Measurements from ENCODE around the gene C2orf76.

Gene C2orf76

DNA sequence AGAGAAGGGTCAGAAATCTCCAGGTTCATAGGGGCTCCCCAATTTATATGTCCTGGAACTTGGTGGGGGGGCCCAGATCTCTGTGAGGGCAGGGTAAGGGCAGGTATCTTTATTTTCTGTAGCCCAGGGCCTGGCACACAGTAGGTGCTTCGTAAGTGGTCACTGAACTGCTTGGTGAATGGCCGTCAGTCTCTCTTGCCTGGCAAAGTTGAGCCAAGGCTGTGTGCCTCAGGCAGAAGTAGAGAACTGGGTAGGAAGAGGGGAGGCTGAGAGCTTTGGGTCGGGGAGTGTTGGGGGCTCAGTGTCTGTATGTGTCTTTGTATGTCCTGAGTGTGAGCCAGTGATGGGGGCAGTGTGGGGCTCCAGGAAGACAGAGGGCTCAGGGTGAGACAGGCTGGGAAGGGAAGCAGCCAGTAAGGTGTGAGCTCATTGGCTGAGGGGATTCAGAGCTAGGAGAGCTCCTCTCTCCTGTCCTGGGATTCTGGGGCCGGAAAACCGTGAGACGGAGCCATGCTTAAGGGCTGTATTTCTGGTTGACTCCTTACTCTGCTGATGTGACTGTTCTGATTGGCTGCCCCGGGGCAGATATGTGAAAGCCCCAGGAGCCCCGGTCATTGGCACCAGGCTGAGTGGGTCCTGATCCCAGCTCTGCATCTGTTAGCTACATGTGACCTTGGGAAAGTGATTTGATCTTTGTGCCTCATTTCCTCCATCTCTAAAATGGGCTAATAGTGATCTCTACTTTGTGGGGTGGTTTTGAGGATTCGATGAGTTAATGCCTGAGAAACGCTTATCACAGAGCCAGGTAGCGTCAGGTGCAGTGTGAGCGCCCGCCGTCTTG lies 112.7 kb downstream of the C2orf76 start:
- H3K4me1 ChIP-seq (ENCODE audit: insufficient read depth, insufficient read length): peaks cover 39% of the 10 kb centered on the region
- H3K9me3 ChIP-seq (ENCODE audit: insufficient read depth, low read length): no peaks in the 10 kb centered on the region
- TF ChIP-seq ZNF274 (IDR thresholded peaks at IDR 0.05; ENCODE audit: low read depth, low read length) (no peak), YY1 (IDR thresholded peaks at IDR 0.05; ENCODE audit: insufficient read depth, insufficient read length) (no peak), SUZ12 (IDR thresholded peaks at IDR 0.05; ENCODE audit: extremely low read depth, insufficient read depth, insufficient read length) (no peak)
- peaks cover 46% of the 10 kb centered on the region for H3K36me3 ChIP-seq (ENCODE audit: insufficient read depth, insufficient read length, low read length)
- H3K27me3 ChIP-seq (ENCODE audit: insufficient read depth, insufficient read length): no peaks in the 10 kb centered on the region
- H3K4me3 ChIP-seq (ENCODE audit: insufficient read length, low read depth): no peak overlapping the region
- DNase-seq (ENCODE audit: low read depth, low spot score): no peak
- peak overlapping the region; percentile 27 for H3K9ac ChIP-seq (ENCODE audit: insufficient read length, low read depth)

DNA sequence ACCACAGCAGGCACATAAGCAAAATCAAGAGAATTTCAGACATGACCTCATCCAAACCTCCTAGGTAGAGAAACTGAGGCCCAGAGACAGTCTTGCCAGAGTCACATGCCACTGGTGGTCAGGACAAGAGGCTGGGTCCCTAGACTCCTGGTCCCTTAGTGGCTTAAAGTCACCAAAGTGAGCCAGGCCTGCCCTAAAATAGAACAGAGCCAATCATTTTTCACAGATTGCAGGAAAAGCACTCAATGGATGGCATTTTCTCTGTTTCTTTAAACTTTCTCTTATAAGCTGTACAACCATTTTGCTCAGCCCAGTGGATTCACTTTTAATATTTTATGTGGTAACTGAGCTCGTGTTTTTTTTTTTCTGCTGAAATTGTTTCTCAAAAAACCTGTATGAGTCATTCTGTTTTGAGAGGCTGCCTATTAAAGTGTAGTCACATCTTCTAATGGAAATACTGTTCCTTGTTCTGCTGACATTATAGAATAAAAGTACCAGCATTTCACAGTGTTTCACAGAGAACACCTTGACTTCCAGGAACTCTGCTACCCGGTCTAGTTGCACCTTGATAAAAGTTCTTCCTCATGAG lies 113.4 kb downstream of the C2orf76 start:
- H3K9me3 ChIP-seq (ENCODE audit: insufficient read depth, low read length): no peaks in the 10 kb centered on the region
- peaks cover 54% of the 10 kb centered on the region for H3K36me3 ChIP-seq (ENCODE audit: insufficient read depth, insufficient read length, low read length)
- no peak for DNase-seq (ENCODE audit: low read depth, low spot score)
- TF ChIP-seq YY1 (IDR thresholded peaks at IDR 0.05; ENCODE audit: insufficient read depth, insufficient read length) (no peak), SUZ12 (IDR thresholded peaks at IDR 0.05; ENCODE audit: extremely low read depth, insufficient read depth, insufficient read length) (no peak)
- no peaks in the 10 kb centered on the region for H3K27me3 ChIP-seq (ENCODE audit: insufficient read depth, insufficient read length)
- no peak overlapping the region for H3K4me3 ChIP-seq (ENCODE audit: insufficient read length, low read depth)
- peak overlapping the region; percentile 27 for H3K9ac ChIP-seq (ENCODE audit: insufficient read length, low read depth)
- H3K4me1 ChIP-seq (ENCODE audit: insufficient read depth, insufficient read length): peaks cover 42% of the 10 kb centered on the region
